ENCODE data around the gene SRPRA.

Gene SRPRA

DNA sequence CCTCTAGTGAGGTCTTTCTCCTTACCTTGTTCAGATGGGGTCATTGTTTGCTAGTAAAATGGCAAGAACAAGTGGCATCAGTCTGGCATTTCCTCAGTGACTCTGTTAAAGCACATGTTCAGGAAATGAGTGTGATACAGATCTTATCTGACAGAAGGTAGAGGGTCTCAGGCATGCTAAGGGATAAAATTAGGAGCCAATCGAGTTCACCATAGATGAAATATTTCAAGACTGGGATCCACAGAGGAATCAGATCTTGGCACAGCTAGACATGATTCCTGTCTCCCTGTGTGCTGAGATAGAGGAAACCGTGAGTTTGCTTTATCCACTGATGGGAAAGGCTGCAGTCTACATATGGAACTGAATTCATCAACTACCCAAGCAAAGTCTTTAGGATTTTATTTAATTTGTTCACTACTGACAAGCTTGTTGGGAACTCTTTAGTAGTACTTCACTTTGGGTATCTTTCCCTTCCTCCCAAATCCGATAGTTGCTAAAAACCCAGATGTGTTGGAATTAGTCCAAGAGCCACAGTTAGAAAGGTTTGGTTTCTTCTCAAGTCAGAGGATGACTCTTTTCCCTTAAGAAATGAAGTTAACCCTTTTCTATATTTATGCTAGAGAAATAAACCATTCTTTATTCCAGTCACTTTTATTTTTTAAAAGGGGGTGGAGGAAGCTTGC is 38.7 kb downstream of the SRPRA start:
- DNase-seq (ENCODE audit: low spot score): no peak

DNA sequence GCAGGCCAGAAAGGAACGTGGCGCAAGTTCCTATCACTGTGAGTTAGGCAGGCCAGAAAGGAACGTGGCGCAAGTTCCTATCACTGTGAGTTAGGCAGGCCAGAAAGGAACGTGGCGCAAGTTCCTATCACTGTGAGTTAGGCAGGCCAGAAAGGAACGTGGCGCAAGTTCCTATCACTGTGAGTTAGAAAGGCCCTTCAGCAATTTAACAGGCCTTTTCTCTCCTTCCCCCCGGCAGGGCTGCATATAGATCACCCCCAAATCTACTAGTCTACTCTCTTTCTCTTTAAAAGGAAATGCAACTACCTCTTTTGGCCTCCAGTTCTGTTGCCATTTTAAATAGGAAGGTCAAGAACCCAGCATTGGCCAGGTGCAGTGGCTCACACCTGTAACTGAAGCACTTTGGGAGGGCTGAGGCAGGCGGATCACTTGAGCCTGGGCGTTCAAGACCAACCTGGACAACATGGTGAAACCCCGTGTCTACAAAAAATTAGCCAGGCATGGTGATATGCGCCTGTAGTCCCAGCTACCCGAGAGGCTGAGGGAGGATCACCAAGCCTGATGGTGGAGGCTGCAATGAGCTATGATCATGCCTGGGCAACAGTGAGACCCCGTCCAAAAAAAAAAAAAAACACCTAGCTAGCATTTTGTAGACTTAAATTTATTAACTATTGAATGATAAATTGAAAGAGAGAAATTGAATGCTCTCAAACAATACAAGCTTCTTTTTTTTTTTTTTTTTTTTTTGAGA is 42.2 kb downstream of the SRPRA start:
- DNase-seq (ENCODE audit: low spot score): no peak

DNA sequence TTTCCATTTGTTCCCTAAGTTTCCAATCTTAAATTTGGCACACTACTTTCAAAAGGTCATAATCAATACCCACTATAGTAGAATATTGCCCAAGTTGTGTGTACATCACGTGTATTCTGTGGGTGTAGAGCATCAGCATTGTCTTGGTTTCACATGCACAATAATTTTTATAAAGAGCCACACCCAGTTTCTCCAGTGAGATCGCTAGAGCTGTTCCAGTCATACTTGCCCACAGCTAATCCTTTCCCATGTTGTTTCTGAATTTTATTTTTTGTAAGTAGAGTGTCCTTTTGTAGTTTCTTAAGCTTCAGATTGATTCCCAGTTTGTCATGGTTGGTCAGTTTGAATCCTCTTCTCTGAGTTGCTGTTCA is 43.4 kb downstream of the SRPRA start:
- DNase-seq (ENCODE audit: low spot score): no peak

DNA sequence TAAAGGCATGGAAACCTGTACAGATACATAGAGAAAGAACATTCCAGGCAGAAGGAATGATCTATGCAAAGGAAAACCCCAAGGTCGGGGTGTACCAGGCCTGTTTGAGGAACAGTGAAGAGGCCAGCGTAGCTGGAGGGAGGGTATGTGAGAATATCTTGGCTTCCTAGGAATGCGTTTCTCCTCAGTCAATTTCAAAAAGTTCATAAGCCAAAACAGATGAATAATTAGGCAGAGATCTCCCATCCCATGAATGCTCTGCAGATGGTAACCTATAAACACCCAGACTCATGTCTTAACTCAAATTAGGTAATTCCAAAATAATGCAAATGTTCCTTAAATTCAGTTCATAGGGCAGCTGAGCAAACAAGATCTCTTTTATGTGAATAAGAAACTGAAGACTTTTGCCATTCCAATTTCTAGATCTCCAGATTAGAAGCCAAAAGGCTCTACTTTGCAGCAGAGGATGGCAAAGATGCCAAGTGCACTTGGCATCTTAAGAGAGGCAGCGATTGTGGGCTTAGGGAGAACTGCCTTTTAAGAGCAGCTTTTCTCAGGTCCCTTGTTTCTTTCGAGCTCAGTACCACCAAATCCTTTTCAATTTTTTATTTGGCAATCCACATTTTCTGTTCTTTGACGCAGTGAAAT is 43.9 kb downstream of the SRPRA start:
- no peak for DNase-seq (ENCODE audit: low spot score)

DNA sequence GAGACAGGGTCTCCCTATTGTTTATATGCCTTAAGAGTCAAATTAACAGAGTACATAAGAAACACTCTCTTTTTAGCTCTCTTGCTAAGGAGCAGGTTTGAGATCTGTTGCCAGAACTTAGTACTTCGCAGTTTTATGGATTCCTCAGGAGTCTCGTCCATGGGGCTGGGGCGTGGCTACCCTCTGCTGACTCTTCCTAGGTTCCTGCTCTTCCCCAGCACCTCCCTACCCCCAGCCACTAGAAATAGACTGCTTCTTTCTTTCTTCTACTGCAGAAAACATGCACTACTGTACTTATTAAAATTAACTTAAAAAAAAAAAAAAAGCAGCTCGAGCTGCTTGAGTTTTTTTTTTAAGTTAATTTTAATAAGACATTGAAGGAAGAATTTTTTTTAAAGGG is 49.1 kb downstream of the SRPRA start:
- DNase-seq (ENCODE audit: low spot score): no peak

DNA sequence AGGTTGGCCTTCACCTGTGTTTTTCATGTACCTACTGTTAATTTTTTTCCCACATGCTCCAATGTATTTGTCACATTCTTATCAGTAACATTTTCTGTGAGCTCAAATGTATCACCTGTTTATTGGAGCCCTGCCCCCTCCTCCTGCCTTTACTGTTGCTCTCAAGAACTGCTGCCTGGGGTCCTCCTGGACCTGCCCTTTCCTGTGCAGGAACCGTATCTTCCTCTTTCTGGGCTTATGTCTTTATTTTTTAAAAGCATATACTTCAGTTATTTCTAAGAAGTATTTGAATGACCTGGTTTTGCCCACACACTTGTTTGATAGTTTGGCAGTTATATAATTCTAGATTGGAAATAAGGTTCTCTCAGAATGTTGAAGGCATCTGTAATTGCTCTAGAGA is 51.2 kb downstream of the SRPRA start:
- DNase-seq (ENCODE audit: low spot score): no peak

DNA sequence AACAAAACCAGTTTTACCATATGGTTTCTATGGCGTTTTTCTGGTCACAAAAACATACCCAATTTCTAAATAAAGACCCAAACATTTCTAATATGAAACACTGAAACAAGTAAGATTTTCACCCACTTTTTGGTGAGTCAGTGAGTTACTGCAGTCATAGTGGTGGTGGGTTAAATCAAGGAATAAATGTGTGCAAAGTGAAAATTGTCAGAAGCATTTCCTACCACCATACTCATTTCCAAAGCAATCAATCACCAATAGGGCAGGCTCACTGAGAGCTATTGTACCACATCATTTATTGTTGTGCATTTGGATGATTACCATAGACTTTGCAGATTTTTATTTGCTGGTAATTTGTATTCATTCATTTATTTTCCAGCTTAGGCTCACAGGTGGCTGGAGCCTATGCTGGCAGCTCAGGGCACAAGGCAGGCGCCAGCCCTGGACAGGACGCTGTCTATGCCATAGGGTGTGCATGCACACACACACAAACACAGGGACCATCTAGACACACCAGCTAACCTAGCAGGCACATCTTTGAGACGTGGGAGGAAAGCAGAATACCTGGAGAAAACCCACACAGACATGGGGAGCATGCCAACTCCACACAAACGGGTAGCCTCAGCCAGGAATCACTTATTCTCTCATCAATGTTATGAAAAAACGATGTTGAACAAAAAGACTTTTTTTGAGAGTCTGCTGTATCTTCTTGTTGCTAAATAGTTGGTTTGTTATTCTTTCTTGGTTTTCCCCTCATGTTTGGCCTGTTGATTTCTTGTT is 52.0 kb downstream of the SRPRA start:
- DNase-seq (ENCODE audit: low spot score): no peak

DNA sequence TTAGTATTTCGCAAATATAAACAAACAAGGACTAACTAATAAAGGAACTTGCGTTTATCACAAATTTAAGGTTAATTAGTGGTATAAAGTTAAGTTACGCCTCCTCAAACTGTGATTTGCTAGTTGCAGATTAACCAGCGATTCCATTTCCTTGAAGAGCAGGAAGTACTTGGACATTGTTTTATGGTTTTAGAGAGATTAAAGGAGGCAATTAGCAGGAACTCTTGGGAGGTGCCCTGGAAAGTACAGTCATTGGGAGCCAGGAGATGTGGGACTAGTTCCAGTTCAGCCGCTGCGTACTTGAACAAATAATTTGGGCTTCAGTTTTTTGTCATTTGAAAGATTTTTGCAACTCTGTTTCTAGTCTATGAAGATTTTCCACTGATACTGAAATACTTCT is 53.9 kb downstream of the SRPRA start:
- no peak for DNase-seq (ENCODE audit: low spot score)

DNA sequence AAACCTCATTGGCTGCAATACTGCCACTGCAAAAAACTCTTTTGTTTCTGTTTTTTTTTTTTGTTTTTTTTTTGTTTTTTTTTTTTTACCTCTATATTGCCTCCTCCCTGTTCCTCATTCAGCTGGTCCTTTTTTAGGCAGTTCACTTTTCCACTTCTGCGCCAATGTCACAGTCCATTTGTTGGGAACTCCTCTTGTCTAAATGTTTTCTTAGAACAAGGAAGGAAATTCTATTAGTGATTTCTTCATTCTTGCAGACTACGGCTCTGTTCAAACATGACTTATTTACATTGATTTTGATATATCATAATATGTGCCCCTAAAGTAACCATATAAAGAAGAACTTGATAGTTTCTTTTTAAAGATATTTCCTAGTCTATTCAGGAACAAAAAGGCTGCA is 54.3 kb downstream of the SRPRA start:
- no peak for DNase-seq (ENCODE audit: low spot score)

Measured in ecto neural progenitor cell (in vitro differentiated cells).